Caco-2 (cell line): ENCODE data around the gene TEAD1. TPM values are rescaled to one million over a fixed set of nuclear protein-coding genes. Genes with fewer than 3 reads are reported as not detected.

Experiments
- BruUV-seq: library from RNA; stranded (reverse); fragments of 400-500 nt; replicated peaks from 2 replicates; lab custom pipeline; 2021; lab: Mats Ljungman, UMichigan
- CTCF ChIA-PET: fragments of 300-600 bp; sonication (Branson Sonifier 250); formaldehyde crosslinking; loops from one replicate; lab custom pipeline; 2022; ENCODE audit warnings: antibody characterized with exemption; lab: Charles Lee
- POLR2A ChIA-PET: fragments of 300-600 bp; sonication (Branson Sonifier 250); formaldehyde crosslinking; loops from one replicate; lab custom pipeline; 2022; ENCODE audit warnings: antibody characterized with exemption; lab: Charles Lee
- DNase-seq, 2 experiments: peaks; one replicate each; pipeline versions ENCODE4 v3.0.0 to v3.0.0-alpha.2; 2020 to 2022
- H3K27me3 ChIP-seq: replicated peaks from 2 replicates; pipeline ENCODE4 v1.6.0; 2011; ENCODE audit warnings: low read length; ENCODE audit not compliant: control insufficient read depth, insufficient read depth
- H3K36me3 ChIP-seq: 2 replicates; pipeline ENCODE4 v1.5.1; 2011; ENCODE audit warnings: low read length; ENCODE audit not compliant: control insufficient read depth, insufficient read depth
- H3K4me1 ChIP-seq: fragments of 250-450 bp; sonication (Bioruptor Pico); 2 replicates; pipeline ENCODE4 v1.5.1; 2020; ENCODE audit warnings: mild to moderate bottlenecking
- H3K4me3 ChIP-seq: 2 replicates; pipeline ENCODE4 v1.5.1; 2011; ENCODE audit warnings: low read depth, mild to moderate bottlenecking, control low read depth, low read length
- H3K9me3 ChIP-seq: fragments of 250-450 bp; sonication (Bioruptor Pico); 2 replicates; pipeline ENCODE4 v1.5.1; 2020; ENCODE audit warnings: mild to moderate bottlenecking, moderate library complexity
- H3K27ac Mint-ChIP-seq: one replicate; pipeline ENCODE4 v1.8.0; 2022; ENCODE audit warnings: mixed read lengths; ENCODE audit not compliant: unreplicated experiment
- H3K27me3 Mint-ChIP-seq: one replicate; pipeline ENCODE4 v1.8.0; 2022; ENCODE audit warnings: mixed read lengths; ENCODE audit not compliant: insufficient read depth, unreplicated experiment
- H3K36me3 Mint-ChIP-seq: one replicate; pipeline ENCODE4 v1.8.0; 2022; ENCODE audit warnings: mild to moderate bottlenecking, mixed read lengths; ENCODE audit not compliant: insufficient read depth, unreplicated experiment
- H3K4me1 Mint-ChIP-seq: one replicate; pipeline ENCODE4 v1.8.0; 2022; ENCODE audit warnings: low read depth, mixed read lengths; ENCODE audit not compliant: unreplicated experiment
- H3K4me3 Mint-ChIP-seq: one replicate; pipeline ENCODE4 v1.8.0; 2022; ENCODE audit warnings: mild to moderate bottlenecking, moderate library complexity, mixed read lengths; ENCODE audit not compliant: unreplicated experiment
- H3K9me3 Mint-ChIP-seq: one replicate; pipeline ENCODE4 v1.8.0; 2022; ENCODE audit warnings: mixed read lengths; ENCODE audit not compliant: unreplicated experiment
- intact Hi-C: fragments of 100-400 bp; cut with micrococcal nuclease; formaldehyde crosslinking; loops from one replicate; pipeline ENCODE4 v1.10.0; 2022; ENCODE audit not compliant: unreplicated experiment
- total RNA-seq: library from RNA; stranded (reverse); gene quantifications from 2 replicates; pipeline ENCODE4 v1.2.3, GENCODE V29; 2022
- TF ChIP-seq, protein P1 (sequence below), 2 experiments: fragments of 200-600 bp in 1 of 2; IDR thresholded peaks; 1 replicate in 1 of 2; 2 replicates in 1 of 2; pipeline versions ENCODE4 v1.5.1 to v1.8.0; 2011 to 2022; ENCODE audit warnings: antibody characterized with exemption in 1 of 2, control low read depth in 1 of 2, inconsistent platforms in 1 of 2, low read depth in 1 of 2, low read length in 1 of 2, mild to moderate bottlenecking in 1 of 2, moderate library complexity in 1 of 2; ENCODE audit not compliant: insufficient read depth in 1 of 2, severe bottlenecking in 1 of 2, unreplicated experiment in 1 of 2

TEAD1 gene
- total RNA-seq, 1 experiment from 2014 or later = 144 TPM

DNA sequence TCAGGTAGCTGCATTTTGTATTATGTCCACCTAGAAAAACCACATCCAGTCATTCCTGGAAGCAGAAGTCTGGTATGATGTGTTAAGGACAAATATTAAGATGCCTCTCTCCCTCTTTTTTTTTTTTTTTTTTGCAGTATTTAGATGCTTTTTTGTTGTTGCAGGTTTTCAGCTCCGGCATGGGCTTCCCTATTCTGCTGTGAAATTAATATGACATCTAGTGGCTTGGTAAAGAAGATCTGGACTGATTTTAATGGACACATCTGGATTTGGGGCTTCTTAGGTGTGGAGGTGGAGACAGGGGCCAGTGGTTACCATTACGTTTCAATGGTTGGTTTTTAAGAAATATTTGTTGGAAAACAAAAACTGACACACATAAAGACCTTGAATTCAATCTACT, 287.4 kb downstream of the TEAD1 start:
- no TSS peak for BruUV-seq
- ChIA-PET CTCF (interaction anchor here (0.6 to 1.5 kb wide), 4 partner anchors 23 to 630 kb away, joined by 3 to 6 read pairs (median 4); no protein-coding TSS in a partner anchor), POLR2A (interaction anchor here (0.7 kb wide), 1 partner anchor 46 kb away, joined by 4 read pairs; no protein-coding TSS in a partner anchor)
- Mint-ChIP-seq H3K4me1 (no peaks in the 10 kb centered on the region), H3K27me3 (peaks cover 2% of the 10 kb centered on the region), H3K27ac (no peak overlapping the region), H3K4me3 (no peak overlapping the region), H3K36me3 (no peaks in the 10 kb centered on the region), H3K9me3 (no peaks in the 10 kb centered on the region)
- H3K9me3 ChIP-seq = no peaks in the 10 kb centered on the region
- H3K36me3 ChIP-seq = no peaks in the 10 kb centered on the region
- no peaks in the 10 kb centered on the region for H3K4me1 ChIP-seq
- no peak for DNase-seq
- no peak overlapping the region for H3K4me3 ChIP-seq
- intact Hi-C loops = loop anchor here (10.0 kb wide), 1 partner anchor 383 kb away; no protein-coding TSS in a partner anchor
- H3K27me3 ChIP-seq = no peaks in the 10 kb centered on the region
- TF ChIP-seq, protein P1, sequence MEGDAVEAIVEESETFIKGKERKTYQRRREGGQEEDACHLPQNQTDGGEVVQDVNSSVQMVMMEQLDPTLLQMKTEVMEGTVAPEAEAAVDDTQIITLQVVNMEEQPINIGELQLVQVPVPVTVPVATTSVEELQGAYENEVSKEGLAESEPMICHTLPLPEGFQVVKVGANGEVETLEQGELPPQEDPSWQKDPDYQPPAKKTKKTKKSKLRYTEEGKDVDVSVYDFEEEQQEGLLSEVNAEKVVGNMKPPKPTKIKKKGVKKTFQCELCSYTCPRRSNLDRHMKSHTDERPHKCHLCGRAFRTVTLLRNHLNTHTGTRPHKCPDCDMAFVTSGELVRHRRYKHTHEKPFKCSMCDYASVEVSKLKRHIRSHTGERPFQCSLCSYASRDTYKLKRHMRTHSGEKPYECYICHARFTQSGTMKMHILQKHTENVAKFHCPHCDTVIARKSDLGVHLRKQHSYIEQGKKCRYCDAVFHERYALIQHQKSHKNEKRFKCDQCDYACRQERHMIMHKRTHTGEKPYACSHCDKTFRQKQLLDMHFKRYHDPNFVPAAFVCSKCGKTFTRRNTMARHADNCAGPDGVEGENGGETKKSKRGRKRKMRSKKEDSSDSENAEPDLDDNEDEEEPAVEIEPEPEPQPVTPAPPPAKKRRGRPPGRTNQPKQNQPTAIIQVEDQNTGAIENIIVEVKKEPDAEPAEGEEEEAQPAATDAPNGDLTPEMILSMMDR (IDR thresholded peaks at IDR 0.05; ENCODE audit: insufficient read depth in 1 of 2, low read depth in 1 of 2, low read length in 1 of 2, severe bottlenecking in 1 of 2, unreplicated experiment in 1 of 2) = no peak

DNA sequence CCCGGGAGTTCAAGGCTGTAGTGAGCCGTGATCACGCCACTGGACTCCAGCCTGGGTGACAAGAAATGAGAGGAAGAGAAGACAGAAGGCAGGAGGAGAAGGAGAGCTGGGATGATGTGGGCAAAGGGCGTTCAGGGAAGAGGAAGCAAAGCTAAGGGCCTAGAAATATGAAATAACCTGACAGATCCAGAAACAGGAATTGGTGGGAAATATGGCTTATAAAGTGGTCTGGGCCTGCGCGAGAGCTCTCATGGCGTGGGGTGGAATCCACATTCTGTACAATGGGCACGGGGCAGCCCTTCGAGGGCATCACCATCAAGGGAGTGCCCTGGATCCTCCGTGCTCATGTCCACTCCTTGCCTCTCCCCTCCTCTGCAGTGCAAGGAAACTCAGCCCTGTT, 288.1 kb downstream of the TEAD1 start:
- H3K4me1 Mint-ChIP-seq = no peaks in the 10 kb centered on the region
- intact Hi-C loops = loop anchor here (10.0 kb wide), 1 partner anchor 382 kb away; no protein-coding TSS in a partner anchor
- H3K36me3 Mint-ChIP-seq = no peaks in the 10 kb centered on the region
- H3K27ac Mint-ChIP-seq = no peak overlapping the region
- no peak overlapping the region for H3K4me3 Mint-ChIP-seq
- no peaks in the 10 kb centered on the region for H3K9me3 ChIP-seq
- TF ChIP-seq, protein P1 (IDR thresholded peaks at IDR 0.05; ENCODE audit: insufficient read depth in 1 of 2, low read depth in 1 of 2, low read length in 1 of 2, severe bottlenecking in 1 of 2, unreplicated experiment in 1 of 2) = no peak
- BruUV-seq = no TSS peak
- H3K36me3 ChIP-seq = no peaks in the 10 kb centered on the region
- no peaks in the 10 kb centered on the region for H3K9me3 Mint-ChIP-seq
- no peaks in the 10 kb centered on the region for H3K4me1 ChIP-seq
- ChIA-PET POLR2A (no interaction called here), CTCF (interaction anchor here (1.5 kb wide), 1 partner anchor 631 kb away, joined by 6 read pairs; no protein-coding TSS in a partner anchor)
- no peak overlapping the region for H3K4me3 ChIP-seq
- no peaks in the 10 kb centered on the region for H3K27me3 ChIP-seq
- no peak for DNase-seq
- peaks cover 5% of the 10 kb centered on the region for H3K27me3 Mint-ChIP-seq

DNA sequence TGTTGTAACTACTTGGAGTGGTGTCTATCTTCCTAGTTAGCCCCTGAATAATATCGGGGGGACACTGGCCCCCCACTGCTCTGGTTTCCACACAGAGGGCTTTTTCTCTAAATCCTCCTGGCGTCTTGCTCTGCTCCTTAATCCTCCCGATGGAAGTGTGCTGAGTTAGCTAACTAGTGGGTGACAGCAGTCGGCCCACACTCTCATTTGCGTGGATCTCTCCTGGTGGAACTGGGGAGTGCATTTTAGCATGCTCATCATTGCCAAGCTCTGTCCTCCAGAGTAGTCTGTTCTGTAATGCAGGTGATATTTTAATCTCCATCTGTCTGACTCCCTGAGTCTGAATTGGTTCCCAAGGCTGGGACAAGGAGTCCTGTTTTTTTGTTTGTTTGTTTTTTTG, 288.8 kb downstream of the TEAD1 start:
- Histone ChIP-seq H3K4me3 (no peak overlapping the region), H3K9me3 (no peaks in the 10 kb centered on the region), H3K27me3 (no peaks in the 10 kb centered on the region), H3K4me1 (no peaks in the 10 kb centered on the region), H3K36me3 (no peaks in the 10 kb centered on the region)
- H3K4me3 Mint-ChIP-seq = no peak overlapping the region
- H3K36me3 Mint-ChIP-seq = no peaks in the 10 kb centered on the region
- TF ChIP-seq, protein P1 (IDR thresholded peaks at IDR 0.05; ENCODE audit: insufficient read depth in 1 of 2, low read depth in 1 of 2, low read length in 1 of 2, severe bottlenecking in 1 of 2, unreplicated experiment in 1 of 2) = no peak
- H3K27me3 Mint-ChIP-seq = peaks cover 5% of the 10 kb centered on the region
- POLR2A ChIA-PET = no interaction called here
- intact Hi-C loops = loop anchor here (10.0 kb wide), 1 partner anchor 382 kb away; no protein-coding TSS in a partner anchor
- DNase-seq = no peak
- no TSS peak for BruUV-seq
- no peaks in the 10 kb centered on the region for H3K4me1 Mint-ChIP-seq
- H3K27ac Mint-ChIP-seq = no peak overlapping the region
- H3K9me3 Mint-ChIP-seq = no peaks in the 10 kb centered on the region
- CTCF ChIA-PET = interaction anchor here (1.2 to 1.9 kb wide), 4 partner anchors 60 to 247 kb away, joined by 5 to 15 read pairs (median 6); no protein-coding TSS in a partner anchor
